Mucosa of rectum (tissue), 2 donors: ENCODE results near the gene SEMA3F.
A peak's percentile ranks its signal among the peaks of the same experiment; 100 is the strongest.

ENCODE experiments used
- H3K27ac ChIP-seq, 2 donors: one replicate each; pipeline ENCODE4 v1.7.0; 2013; ENCODE audit warnings: inconsistent platforms in 2 of 2, low read depth in 2 of 2, low read length in 2 of 2
- H3K27me3 ChIP-seq, 2 donors: one replicate each; pipeline ENCODE4 v1.7.0; 2013; ENCODE audit warnings: low read length in 2 of 2; ENCODE audit not compliant: control insufficient read depth in 2 of 2, insufficient read depth in 2 of 2
- H3K36me3 ChIP-seq, 2 donors: one replicate each; pipeline ENCODE4 v1.7.0; 2013; ENCODE audit warnings: low read length in 2 of 2; ENCODE audit not compliant: control insufficient read depth in 2 of 2, insufficient read depth in 2 of 2
- H3K4me1 ChIP-seq, 2 donors: one replicate each; pipeline ENCODE4 v1.7.0; 2013; ENCODE audit warnings: low read length in 2 of 2, mild to moderate bottlenecking in 1 of 2; ENCODE audit not compliant: control insufficient read depth in 2 of 2, insufficient read depth in 2 of 2
- H3K4me3 ChIP-seq, 2 donors: one replicate each; pipeline ENCODE4 v1.7.0; 2013; ENCODE audit warnings: low read length in 2 of 2
- H3K9ac ChIP-seq, 2 donors: one replicate each; pipeline ENCODE4 v1.7.0; 2013; ENCODE audit warnings: low read length in 2 of 2, low read depth in 1 of 2, mild to moderate bottlenecking in 1 of 2
- H3K9me3 ChIP-seq, 2 donors: one replicate each; pipeline ENCODE4 v1.7.0; 2013; ENCODE audit warnings: low read length in 2 of 2; ENCODE audit not compliant: control insufficient read depth in 2 of 2
- donor health status: healthy.
- donor health status: Normal muscosa, but diverticular disease.

The SEMA3F gene

GRCh38 chr3:50163572-50164455 lies 8.7 kb downstream of the SEMA3F start:
- H3K4me1 ChIP-seq: peaks cover 59 to 74% of the 10 kb centered on the region in 2 donors
- no peaks in the 10 kb centered on the region for H3K36me3 ChIP-seq
- H3K9ac ChIP-seq: no peak overlapping the region
- peak overlapping the region in 1 of 2 donors; percentile 20 for H3K27ac ChIP-seq
- H3K9me3 ChIP-seq: no peaks in the 10 kb centered on the region
- H3K27me3 ChIP-seq: no peaks in the 10 kb centered on the region
- H3K4me3 ChIP-seq: no peak overlapping the region

- H3K27me3 ChIP-seq: no peaks in the 10 kb centered on the region
- no peak overlapping the region for H3K27ac ChIP-seq
- no peaks in the 10 kb centered on the region for H3K36me3 ChIP-seq
- H3K4me3 ChIP-seq: no peak overlapping the region
- peaks cover 55 to 71% of the 10 kb centered on the region in 2 donors for H3K4me1 ChIP-seq
- H3K9ac ChIP-seq: no peak overlapping the region
- H3K9me3 ChIP-seq: no peaks in the 10 kb centered on the region
These were observed 9.4 kb downstream of the SEMA3F start for GRCh38 chr3:50164481-50164880.

GRCh38 chr3:50164984-50165909 lies 10.1 kb downstream of the SEMA3F start:
- Histone ChIP-seq H3K27ac (peak overlapping the region in 1 of 2 donors; percentile 61), H3K27me3 (no peaks in the 10 kb centered on the region), H3K4me3 (no peak overlapping the region), H3K9ac (peak overlapping the region in 1 of 2 donors; percentile 54), H3K4me1 (peaks cover 54 to 72% of the 10 kb centered on the region in 2 donors), H3K9me3 (no peaks in the 10 kb centered on the region), H3K36me3 (no peaks in the 10 kb centered on the region)

- no peaks in the 10 kb centered on the region for H3K9me3 ChIP-seq
- H3K4me3 ChIP-seq: no peak overlapping the region
- H3K36me3 ChIP-seq: no peaks in the 10 kb centered on the region
- peak overlapping the region in 1 of 2 donors; percentile 54 for H3K9ac ChIP-seq
- peak overlapping the region in 1 of 2 donors; percentile 61 for H3K27ac ChIP-seq
- peaks cover 51 to 68% of the 10 kb centered on the region in 2 donors for H3K4me1 ChIP-seq
- no peaks in the 10 kb centered on the region for H3K27me3 ChIP-seq
These were observed 10.9 kb downstream of the SEMA3F start for GRCh38 chr3:50165910-50166538.

- H3K27me3 ChIP-seq: no peaks in the 10 kb centered on the region
- H3K4me1 ChIP-seq: peaks cover 49 to 68% of the 10 kb centered on the region in 2 donors
- H3K4me3 ChIP-seq: no peak overlapping the region
- H3K9ac ChIP-seq: peak overlapping the region in 1 of 2 donors; percentile 33
- no peaks in the 10 kb centered on the region for H3K9me3 ChIP-seq
- peak overlapping the region; percentile 40 to 61 for H3K27ac ChIP-seq
- H3K36me3 ChIP-seq: no peaks in the 10 kb centered on the region
These were observed 11.5 kb downstream of the SEMA3F start for GRCh38 chr3:50166620-50167019.

GRCh38 chr3:50167069-50167840 lies 12.1 kb downstream of the SEMA3F start:
- Histone ChIP-seq H3K36me3 (no peaks in the 10 kb centered on the region), H3K9ac (peak overlapping the region in 1 of 2 donors; percentile 33), H3K27me3 (no peaks in the 10 kb centered on the region), H3K27ac (peak overlapping the region; percentile 40 to 59), H3K4me1 (peaks cover 49 to 68% of the 10 kb centered on the region in 2 donors), H3K9me3 (no peaks in the 10 kb centered on the region), H3K4me3 (no peak overlapping the region)

- H3K27me3 ChIP-seq: no peaks in the 10 kb centered on the region
- no peak overlapping the region for H3K9ac ChIP-seq
- H3K27ac ChIP-seq: peak overlapping the region in 1 of 2 donors; percentile 48
- H3K9me3 ChIP-seq: no peaks in the 10 kb centered on the region
- peaks cover 53 to 68% of the 10 kb centered on the region in 2 donors for H3K4me1 ChIP-seq
- H3K4me3 ChIP-seq: no peak overlapping the region
- no peaks in the 10 kb centered on the region for H3K36me3 ChIP-seq
These were observed 12.7 kb downstream of the SEMA3F start for GRCh38 chr3:50167841-50168209.

- Histone ChIP-seq H3K9me3 (no peaks in the 10 kb centered on the region), H3K4me1 (peaks cover 52 to 65% of the 10 kb centered on the region in 2 donors), H3K36me3 (no peaks in the 10 kb centered on the region), H3K9ac (no peak overlapping the region), H3K27me3 (no peaks in the 10 kb centered on the region), H3K27ac (peak overlapping the region in 1 of 2 donors; percentile 48), H3K4me3 (no peak overlapping the region)
These were observed 13.3 kb downstream of the SEMA3F start for GRCh38 chr3:50168388-50168787.

GRCh38 chr3:50168791-50169190 lies 13.7 kb downstream of the SEMA3F start:
- Histone ChIP-seq H3K9me3 (no peaks in the 10 kb centered on the region), H3K27me3 (no peaks in the 10 kb centered on the region), H3K27ac (no peak overlapping the region), H3K4me1 (peaks cover 51 to 65% of the 10 kb centered on the region in 2 donors), H3K9ac (no peak overlapping the region), H3K36me3 (no peaks in the 10 kb centered on the region), H3K4me3 (no peak overlapping the region)
